HEK293 (cell line): Measurements from ENCODE around the gene FUOM.

Source experiments
- CTCF ChIA-PET: fragments of 350-600 bp; formaldehyde crosslinking; extraction: SDS; loops from one replicate; lab custom pipeline; 2021; ENCODE audit warnings: antibody characterized with exemption; lab: Yijun Ruan, JAX
- POLR2A ChIA-PET: fragments of 300-600 bp; formaldehyde crosslinking; extraction: SDS; loops from one replicate; lab custom pipeline; 2020; ENCODE audit warnings: antibody characterized with exemption, inconsistent platforms; lab: Yijun Ruan, JAX
- H3K27ac ChIP-seq: fragments of 200-500 bp; sonication (Bioruptor generic); 2 replicates; pipeline ENCODE4 v1.5.1; 2014; ENCODE audit warnings: low read depth, low read length, control low read depth, inconsistent platforms; ENCODE audit errors: extremely low read depth
- H3K36me3 ChIP-seq, 2 experiments: fragments of 200-500 bp in 1 of 2; sonication (Bioruptor generic) in 1 of 2; 1 replicate in 1 of 2; 2 replicates in 1 of 2; pipeline ENCODE4 v1.5.1; 2014 to 2017; ENCODE audit warnings: inconsistent platforms in 2 of 2, low read length in 2 of 2; ENCODE audit not compliant: control insufficient read depth in 2 of 2, insufficient read depth in 1 of 2
- H3K4me1 ChIP-seq: fragments of 200-500 bp; sonication (Bioruptor generic); 2 replicates; pipeline ENCODE4 v1.5.1; 2014; ENCODE audit warnings: mild to moderate bottlenecking, low read length, inconsistent platforms; ENCODE audit not compliant: control insufficient read depth, insufficient read depth
- H3K4me3 ChIP-seq: 2 replicates; pipeline ENCODE4 v1.5.1; 2011; ENCODE audit warnings: low read depth, mild to moderate bottlenecking, control low read depth, low read length, moderate library complexity
- H3K9me3 ChIP-seq: fragments of 200-500 bp; sonication (Bioruptor generic); 2 replicates; pipeline ENCODE4 v1.5.1; 2014; ENCODE audit warnings: low read depth, low read length, inconsistent platforms; ENCODE audit not compliant: control insufficient read depth, insufficient read depth
- BCL11B ChIP-seq: fragments of 450-650 bp; formaldehyde crosslinking; IDR thresholded peaks from 2 replicates; pipeline ENCODE4 v1.5.1; 2016; ENCODE audit warnings: low read depth, missing biosample characterization, missing genetic modification characterization
- FEZF1 ChIP-seq: fragments of 450-650 bp; formaldehyde crosslinking; IDR thresholded peaks from 2 replicates; pipeline ENCODE4 v1.5.1; 2016; ENCODE audit warnings: missing biosample characterization, missing genetic modification characterization
- MZF1 ChIP-seq: fragments of 450-650 bp; formaldehyde crosslinking; IDR thresholded peaks from 2 replicates; pipeline ENCODE4 v1.5.1; 2017; ENCODE audit warnings: missing biosample characterization, missing genetic modification characterization, borderline replicate concordance
- PRDM2 ChIP-seq: fragments of 450-650 bp; formaldehyde crosslinking; IDR thresholded peaks from 2 replicates; pipeline ENCODE4 v1.5.1; 2016; ENCODE audit warnings: missing biosample characterization, missing genetic modification characterization, borderline replicate concordance
- SETDB1 ChIP-seq: IDR thresholded peaks from one replicate; pipeline ENCODE4 v1.6.1; 2017; ENCODE audit warnings: mild to moderate bottlenecking, low read length, moderate library complexity, mixed read lengths; ENCODE audit not compliant: insufficient read length
- SP2 ChIP-seq: fragments of 450-650 bp; formaldehyde crosslinking; IDR thresholded peaks from 2 replicates; pipeline ENCODE4 v1.5.1; 2016; ENCODE audit warnings: missing biosample characterization, missing genetic modification characterization
- WT1 ChIP-seq: fragments of 450-650 bp; formaldehyde crosslinking; IDR thresholded peaks from 2 replicates; pipeline ENCODE4 v1.5.1; 2016; ENCODE audit warnings: missing biosample characterization, missing genetic modification characterization
- ZBTB1 ChIP-seq: fragments of 450-650 bp; formaldehyde crosslinking; IDR thresholded peaks from 2 replicates; pipeline ENCODE4 v1.5.1; 2016; ENCODE audit warnings: missing biosample characterization, missing genetic modification characterization
- ZBTB21 ChIP-seq: fragments of 450-650 bp; formaldehyde crosslinking; IDR thresholded peaks from 2 replicates; pipeline ENCODE4 v1.5.1; 2017; ENCODE audit warnings: missing biosample characterization, missing genetic modification characterization
- ZBTB44 ChIP-seq: fragments of 450-650 bp; IDR thresholded peaks from 2 replicates; pipeline ENCODE4 v1.5.1; 2018; ENCODE audit warnings: missing biosample characterization, mild to moderate bottlenecking, missing genetic modification characterization
- ZFHX2 ChIP-seq: fragments of 450-650 bp; formaldehyde crosslinking; conservative IDR thresholded peaks from 2 replicates; pipeline ENCODE4 v1.5.1; 2016; ENCODE audit warnings: missing biosample characterization, missing genetic modification characterization
- ZFP41 ChIP-seq: fragments of 450-650 bp; formaldehyde crosslinking; IDR thresholded peaks from 2 replicates; pipeline ENCODE4 v1.5.1; 2016; ENCODE audit warnings: missing biosample characterization, missing genetic modification characterization, borderline replicate concordance
- ZNF132 ChIP-seq: fragments of 450-650 bp; formaldehyde crosslinking; IDR thresholded peaks from 2 replicates; pipeline ENCODE4 v1.5.1; 2017; ENCODE audit warnings: missing biosample characterization, missing genetic modification characterization, borderline replicate concordance
- ZNF157 ChIP-seq: fragments of 450-650 bp; formaldehyde crosslinking; IDR thresholded peaks from 2 replicates; pipeline ENCODE4 v1.5.1; 2016; ENCODE audit warnings: missing biosample characterization, missing genetic modification characterization
- ZNF16 ChIP-seq: fragments of 450-650 bp; formaldehyde crosslinking; IDR thresholded peaks from 2 replicates; pipeline ENCODE4 v1.5.1; 2016; ENCODE audit warnings: low read depth, missing biosample characterization, missing genetic modification characterization
- ZNF169 ChIP-seq: fragments of 450-650 bp; formaldehyde crosslinking; IDR thresholded peaks from 2 replicates; pipeline ENCODE4 v1.5.1; 2016; ENCODE audit warnings: missing biosample characterization, missing genetic modification characterization
- ZNF23 ChIP-seq: fragments of 450-650 bp; formaldehyde crosslinking; IDR thresholded peaks from 2 replicates; pipeline ENCODE4 v1.5.1; 2016; ENCODE audit warnings: missing biosample characterization, missing genetic modification characterization, borderline replicate concordance
- ZNF266 ChIP-seq: fragments of 450-650 bp; formaldehyde crosslinking; IDR thresholded peaks from 2 replicates; pipeline ENCODE4 v1.5.1; 2016; ENCODE audit warnings: missing biosample characterization, missing genetic modification characterization, low read depth
- ZNF311 ChIP-seq: fragments of 450-650 bp; formaldehyde crosslinking; IDR thresholded peaks from 2 replicates; pipeline ENCODE4 v1.5.1; 2017; ENCODE audit warnings: missing biosample characterization, missing genetic modification characterization, borderline replicate concordance
- ZNF324 ChIP-seq: fragments of 450-650 bp; formaldehyde crosslinking; IDR thresholded peaks from 2 replicates; pipeline ENCODE4 v1.5.1; 2016; ENCODE audit warnings: missing biosample characterization, missing genetic modification characterization
- ZNF341 ChIP-seq: fragments of 450-650 bp; formaldehyde crosslinking; IDR thresholded peaks from 2 replicates; pipeline ENCODE4; 2016; ENCODE audit warnings: low read depth, missing biosample characterization, missing genetic modification characterization
- ZNF416 ChIP-seq: fragments of 450-650 bp; formaldehyde crosslinking; IDR thresholded peaks from 2 replicates; pipeline ENCODE4 v1.5.1; 2016; ENCODE audit warnings: missing biosample characterization, missing genetic modification characterization
- ZNF433 ChIP-seq: fragments of 450-650 bp; formaldehyde crosslinking; IDR thresholded peaks from 2 replicates; pipeline ENCODE4 v1.5.1; 2016; ENCODE audit warnings: missing biosample characterization, missing genetic modification characterization, low read depth
- ZNF510 ChIP-seq: fragments of 450-650 bp; formaldehyde crosslinking; IDR thresholded peaks from 2 replicates; pipeline ENCODE4 v1.5.1; 2018; ENCODE audit warnings: mild to moderate bottlenecking, missing genetic modification characterization, missing biosample characterization; ENCODE audit not compliant: insufficient replicate concordance
- ZNF558 ChIP-seq: fragments of 450-650 bp; formaldehyde crosslinking; IDR thresholded peaks from 2 replicates; pipeline ENCODE4 v1.5.1; 2016; ENCODE audit warnings: missing biosample characterization, missing genetic modification characterization
- ZNF610 ChIP-seq: fragments of 450-650 bp; formaldehyde crosslinking; IDR thresholded peaks from 2 replicates; pipeline ENCODE4 v1.5.1; 2016; ENCODE audit warnings: missing biosample characterization, missing genetic modification characterization, borderline replicate concordance
- ZNF621 ChIP-seq: fragments of 450-650 bp; formaldehyde crosslinking; IDR thresholded peaks from 2 replicates; pipeline ENCODE4 v1.5.1; 2017; ENCODE audit warnings: missing biosample characterization, missing genetic modification characterization
- ZNF626 ChIP-seq: fragments of 450-650 bp; sonication (Bioruptor Pico); formaldehyde crosslinking; IDR thresholded peaks from 2 replicates; pipeline ENCODE4 v1.5.1; 2018; ENCODE audit warnings: missing biosample characterization, missing genetic modification characterization, inconsistent platforms
- ZNF658 ChIP-seq: fragments of 450-650 bp; formaldehyde crosslinking; IDR thresholded peaks from 2 replicates; pipeline ENCODE4; 2016; ENCODE audit warnings: missing biosample characterization, missing genetic modification characterization

FUOM gene

GRCh38 chr10:133314911-133315310, 42.9 kb downstream of the FUOM start (continued):
- TF ChIP-seq ZNF610 (tag by site-specific recombination) (no peak), WT1 (tag by site-specific recombination) (no peak), ZBTB1 (tag by site-specific recombination) (no peak), ZNF658 (tag by site-specific recombination) (no peak), ZNF416 (tag by site-specific recombination) (no peak), ZFHX2 (tag by site-specific recombination) (no peak), ZNF23 (tag by site-specific recombination) (no peak), ZNF266 (tag by site-specific recombination) (no peak), ZBTB21 (tag by site-specific recombination) (no peak), ZNF433 (no peak), ZNF621 (no peak)

DNA sequence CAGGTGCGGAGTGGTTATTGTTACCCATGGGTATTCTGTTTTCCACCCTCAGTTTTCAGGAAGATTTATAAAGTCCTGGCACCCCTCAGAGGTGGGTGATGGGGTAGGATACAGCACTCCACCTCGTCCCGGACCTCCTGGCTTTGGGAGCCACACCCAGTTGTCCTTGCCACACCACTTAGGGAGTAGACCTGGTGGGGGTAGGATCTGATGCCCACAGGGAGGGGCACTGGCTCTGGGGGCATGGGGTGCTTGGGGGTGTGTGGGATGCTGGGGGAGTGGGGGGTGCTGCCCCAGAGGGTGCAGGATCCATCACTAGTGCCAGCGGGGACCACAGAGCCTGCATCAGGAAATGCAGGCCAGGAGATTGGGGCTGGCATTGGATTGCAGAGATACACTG, 44.6 kb downstream of the FUOM start:
- no peaks in the 10 kb centered on the region for H3K9me3 ChIP-seq
- CTCF ChIA-PET, result interaction anchor here (0.7 to 3.3 kb wide), 3 partner anchors 16 to 401 kb away, joined by 3 to 20 read pairs (median 3); no protein-coding TSS in a partner anchor
- H3K4me1 ChIP-seq, result no peaks in the 10 kb centered on the region
- no peak for TF ChIP-seq SP2
- TF ChIP-seq ZNF311 (tag by site-specific recombination), result no peak
- TF ChIP-seq ZNF626 (tag by site-specific recombination), result no peak
- no peak for TF ChIP-seq BCL11B (tag by site-specific recombination)
- no peak for TF ChIP-seq ZNF341
- TF ChIP-seq ZNF510 (tag by site-specific recombination), result no peak
- TF ChIP-seq FEZF1 (tag by site-specific recombination), result no peak
- no peak for TF ChIP-seq SETDB1
- TF ChIP-seq ZFP41 (tag by site-specific recombination), result no peak
- TF ChIP-seq ZNF658 (tag by site-specific recombination), result no peak
- TF ChIP-seq MZF1 (tag by site-specific recombination), result no peak
- no peak for TF ChIP-seq ZNF324 (tag by site-specific recombination)
- TF ChIP-seq ZNF16 (tag by site-specific recombination), result no peak
- H3K4me3 ChIP-seq, result no peak overlapping the region
- peaks cover 7 to 40% of the 10 kb centered on the region in 2 experiments; a peak in 2 of 3 replicates for H3K36me3 ChIP-seq
- H3K27ac ChIP-seq, result no peak overlapping the region
- POLR2A ChIA-PET, result no interaction called here

- POLR2A ChIA-PET, result no interaction called here
- CTCF ChIA-PET, result no interaction called here
- H3K27ac ChIP-seq, result no peak overlapping the region
- no peaks in the 10 kb centered on the region for H3K4me1 ChIP-seq
- H3K36me3 ChIP-seq, result peaks cover 7 to 40% of the 10 kb centered on the region in 2 experiments; a peak in 2 of 3 replicates
- H3K4me3 ChIP-seq, result no peak overlapping the region
- no peaks in the 10 kb centered on the region for H3K9me3 ChIP-seq
- TF ChIP-seq ZNF132 (no peak), ZBTB44 (tag by site-specific recombination) (no peak), ZNF169 (tag by site-specific recombination) (no peak), BCL11B (tag by site-specific recombination) (no peak), ZNF157 (no peak), PRDM2 (tag by site-specific recombination) (no peak), ZNF558 (tag by site-specific recombination) (no peak)
These were observed 45.1 kb downstream of the FUOM start for GRCh38 chr10:133312769-133313145.
